ENCODE data around the gene CLINT1.
A peak's percentile ranks its signal among the peaks of the same experiment; 100 is the strongest.

CLINT1 gene

DNA sequence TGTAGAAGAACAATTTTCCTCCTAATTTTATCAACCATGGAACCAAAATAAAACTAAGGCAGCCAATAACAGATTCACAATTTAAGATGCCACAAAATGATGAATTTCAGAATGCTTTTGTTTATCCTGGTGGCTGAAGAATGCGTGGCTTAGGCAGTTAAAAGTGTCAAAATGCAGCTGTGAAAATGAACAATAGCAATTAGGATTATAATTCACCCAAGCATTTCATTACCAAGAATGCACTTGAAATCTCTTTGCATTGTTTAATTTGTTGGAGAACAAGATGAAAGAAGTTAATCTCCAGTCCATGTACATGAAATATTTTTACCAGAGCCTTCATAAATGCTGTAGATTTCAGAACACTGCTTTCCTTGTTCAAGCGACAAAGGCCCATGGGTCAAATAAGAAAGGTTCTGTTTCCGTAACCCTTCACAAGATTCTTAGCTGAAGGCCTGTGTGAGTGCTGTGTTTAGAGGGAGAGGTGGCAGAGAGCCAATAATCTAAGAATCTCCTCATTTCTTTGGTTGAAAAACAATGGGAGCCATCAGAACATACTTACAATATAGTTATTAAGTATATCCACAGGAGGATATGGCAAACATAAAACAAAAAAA is 39.3 kb downstream of the CLINT1 start:
- peak overlapping the region; percentile 82 to 91 (median 87) for H3K27ac Mint-ChIP-seq

DNA sequence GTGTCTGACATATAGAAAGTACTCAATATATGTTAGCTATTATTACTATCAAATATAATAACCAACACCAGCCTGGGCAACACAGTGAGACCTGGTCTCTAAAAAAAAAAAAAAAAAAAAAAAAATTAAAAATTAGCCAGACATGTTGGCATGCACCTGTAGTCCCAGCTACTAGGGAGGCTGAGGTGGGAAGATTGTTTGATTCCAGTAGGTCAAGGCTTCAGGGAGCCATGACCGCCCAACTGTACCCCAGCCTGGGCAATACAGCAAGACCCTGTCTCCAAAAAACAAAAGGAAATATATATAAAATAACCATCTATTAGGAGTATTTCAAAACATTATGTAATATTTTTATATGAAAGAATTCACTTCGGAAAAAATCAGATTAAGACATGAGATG is 40.6 kb downstream of the CLINT1 start:
- peaks cover 33% of the 10 kb centered on the region for H3K4me1 Mint-ChIP-seq
- H3K27me3 Mint-ChIP-seq (ENCODE audit: low read depth) = no peaks in the 10 kb centered on the region
- H3K9me3 Mint-ChIP-seq = no peaks in the 10 kb centered on the region
- H3K27ac Mint-ChIP-seq = no peak overlapping the region
- H3K4me3 Mint-ChIP-seq = no peak overlapping the region
- peaks cover 17% of the 10 kb centered on the region for H3K36me3 Mint-ChIP-seq (ENCODE audit: low read depth)
- TF ChIP-seq, protein P1, sequence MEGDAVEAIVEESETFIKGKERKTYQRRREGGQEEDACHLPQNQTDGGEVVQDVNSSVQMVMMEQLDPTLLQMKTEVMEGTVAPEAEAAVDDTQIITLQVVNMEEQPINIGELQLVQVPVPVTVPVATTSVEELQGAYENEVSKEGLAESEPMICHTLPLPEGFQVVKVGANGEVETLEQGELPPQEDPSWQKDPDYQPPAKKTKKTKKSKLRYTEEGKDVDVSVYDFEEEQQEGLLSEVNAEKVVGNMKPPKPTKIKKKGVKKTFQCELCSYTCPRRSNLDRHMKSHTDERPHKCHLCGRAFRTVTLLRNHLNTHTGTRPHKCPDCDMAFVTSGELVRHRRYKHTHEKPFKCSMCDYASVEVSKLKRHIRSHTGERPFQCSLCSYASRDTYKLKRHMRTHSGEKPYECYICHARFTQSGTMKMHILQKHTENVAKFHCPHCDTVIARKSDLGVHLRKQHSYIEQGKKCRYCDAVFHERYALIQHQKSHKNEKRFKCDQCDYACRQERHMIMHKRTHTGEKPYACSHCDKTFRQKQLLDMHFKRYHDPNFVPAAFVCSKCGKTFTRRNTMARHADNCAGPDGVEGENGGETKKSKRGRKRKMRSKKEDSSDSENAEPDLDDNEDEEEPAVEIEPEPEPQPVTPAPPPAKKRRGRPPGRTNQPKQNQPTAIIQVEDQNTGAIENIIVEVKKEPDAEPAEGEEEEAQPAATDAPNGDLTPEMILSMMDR (IDR thresholded peaks at IDR 0.05; ENCODE audit: unreplicated experiment in 3 of 3) = no peak

More for the DNA sequence above, 39.3 kb downstream of the CLINT1 start:
- Mint-ChIP-seq H3K27me3 (ENCODE audit: low read depth) (no peaks in the 10 kb centered on the region), H3K9me3 (no peaks in the 10 kb centered on the region), H3K4me3 (peak overlapping the region in 1 of 3 experiments; percentile 0), H3K36me3 (ENCODE audit: low read depth) (peaks cover 11% of the 10 kb centered on the region), H3K4me1 (peaks cover 33% of the 10 kb centered on the region)
- TF ChIP-seq, protein P1 (IDR thresholded peaks at IDR 0.05; ENCODE audit: unreplicated experiment in 3 of 3) = no peak

DNA sequence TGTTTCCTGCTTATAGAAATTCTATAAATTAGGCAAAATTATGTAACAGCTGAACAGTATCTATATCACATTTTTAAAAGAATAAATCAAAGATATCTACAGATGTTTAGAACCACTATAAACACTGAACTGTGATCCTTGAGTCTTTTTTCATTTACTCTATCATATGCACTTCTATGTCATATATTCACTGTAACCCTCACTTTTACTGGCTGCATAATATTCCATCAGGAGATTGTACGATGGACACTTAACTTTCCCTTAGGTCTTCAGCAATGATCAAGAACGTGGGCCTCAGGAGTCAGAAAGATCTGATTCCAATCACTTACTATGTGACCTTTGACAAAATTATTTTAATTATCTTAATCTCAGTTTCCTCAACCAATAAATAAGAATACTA is 41.0 kb downstream of the CLINT1 start:
- H3K4me1 Mint-ChIP-seq = peaks cover 37% of the 10 kb centered on the region
- no peak overlapping the region for H3K4me3 Mint-ChIP-seq
- H3K27me3 Mint-ChIP-seq (ENCODE audit: low read depth) = no peaks in the 10 kb centered on the region
- peaks cover 20% of the 10 kb centered on the region for H3K36me3 Mint-ChIP-seq (ENCODE audit: low read depth)
- no peak overlapping the region for H3K27ac Mint-ChIP-seq
- H3K9me3 Mint-ChIP-seq = no peaks in the 10 kb centered on the region
- TF ChIP-seq, protein P1 (IDR thresholded peaks at IDR 0.05; ENCODE audit: unreplicated experiment in 3 of 3) = no peak

DNA sequence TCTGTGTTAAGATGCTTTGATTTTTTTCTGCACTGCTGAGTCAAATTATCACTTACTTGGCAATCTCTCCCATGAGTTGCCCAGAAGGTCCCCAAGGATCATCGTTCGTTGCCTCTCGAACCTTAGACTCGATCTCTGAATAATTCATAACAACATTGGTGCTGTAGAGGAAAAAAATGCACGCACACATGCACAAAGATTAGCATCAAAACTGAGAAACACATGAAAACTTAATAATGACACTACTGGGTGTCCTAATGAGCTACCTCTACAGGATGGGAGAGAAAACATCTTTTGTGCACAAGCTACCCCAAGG is 41.6 kb downstream of the CLINT1 start:
- no peaks in the 10 kb centered on the region for H3K27me3 Mint-ChIP-seq (ENCODE audit: low read depth)
- peak overlapping the region in 1 of 3 experiments; percentile 54 for H3K27ac Mint-ChIP-seq
- no peaks in the 10 kb centered on the region for H3K9me3 Mint-ChIP-seq
- TF ChIP-seq, protein P1 (IDR thresholded peaks at IDR 0.05; ENCODE audit: unreplicated experiment in 3 of 3) = no peak
- H3K36me3 Mint-ChIP-seq (ENCODE audit: low read depth) = peaks cover 22% of the 10 kb centered on the region
- no peak overlapping the region for H3K4me3 Mint-ChIP-seq
- peaks cover 36% of the 10 kb centered on the region for H3K4me1 Mint-ChIP-seq

DNA sequence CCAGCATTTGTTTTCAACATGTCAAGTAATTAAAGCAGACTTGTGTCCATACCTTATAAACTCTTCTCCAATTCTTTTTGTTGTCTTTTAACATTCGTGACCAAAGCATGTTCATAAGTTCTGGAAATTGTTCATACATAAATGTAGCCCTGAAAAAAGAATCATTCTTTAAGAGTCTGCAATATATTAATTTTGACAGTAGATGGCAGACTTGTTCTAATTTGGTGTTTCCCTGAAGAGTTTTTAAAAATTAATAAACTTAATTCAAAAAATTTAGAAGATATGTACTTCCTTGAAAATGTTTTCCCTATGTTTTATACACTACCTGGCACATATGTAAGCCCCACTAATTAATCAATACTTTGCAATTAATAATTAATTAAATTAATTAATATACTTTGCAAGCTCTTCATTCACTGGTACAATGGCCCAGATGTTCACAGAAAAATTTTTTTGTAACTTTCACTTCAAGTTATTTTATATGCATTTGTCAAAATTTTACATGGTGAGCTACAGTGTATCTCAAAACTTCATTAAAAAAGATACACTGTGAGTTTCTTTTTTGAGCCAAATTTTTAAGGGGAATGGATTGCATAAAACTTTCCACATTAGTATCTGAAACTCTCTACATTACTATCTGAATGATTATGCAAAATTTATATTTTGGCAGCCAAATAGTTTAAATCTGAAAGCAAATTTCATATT is 42.1 kb downstream of the CLINT1 start:
- TF ChIP-seq, protein P1 (IDR thresholded peaks at IDR 0.05; ENCODE audit: unreplicated experiment in 3 of 3) = peak; percentile 63 to 73 (median 65)
- H3K4me3 Mint-ChIP-seq = no peak overlapping the region
- peaks cover 19% of the 10 kb centered on the region for H3K36me3 Mint-ChIP-seq (ENCODE audit: low read depth)
- H3K9me3 Mint-ChIP-seq = no peaks in the 10 kb centered on the region
- H3K27me3 Mint-ChIP-seq (ENCODE audit: low read depth) = no peaks in the 10 kb centered on the region
- H3K27ac Mint-ChIP-seq = peak overlapping the region in 1 of 3 experiments; percentile 61
- H3K4me1 Mint-ChIP-seq = peaks cover 32% of the 10 kb centered on the region

DNA sequence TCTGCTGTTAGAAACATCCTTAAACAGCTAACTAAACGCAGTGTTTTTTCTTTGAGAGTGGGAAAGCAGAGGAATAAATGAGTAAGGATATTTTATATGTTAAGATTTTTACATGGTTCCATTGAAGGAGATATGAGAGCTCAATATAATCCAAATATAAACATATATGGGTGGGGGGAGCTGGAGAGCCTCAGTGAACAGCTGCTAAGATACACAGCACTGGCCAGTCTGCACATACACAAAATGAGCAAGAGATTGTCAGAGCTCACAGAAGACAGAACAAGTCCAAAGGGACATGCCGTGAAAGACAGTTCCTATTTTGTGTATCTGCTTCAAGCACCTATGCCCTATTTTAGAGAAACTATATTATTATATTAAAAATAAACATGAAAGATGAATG is 46.9 kb downstream of the CLINT1 start:
- H3K9me3 Mint-ChIP-seq = no peaks in the 10 kb centered on the region
- TF ChIP-seq, protein P1 (IDR thresholded peaks at IDR 0.05; ENCODE audit: unreplicated experiment in 3 of 3) = no peak
- peak overlapping the region in 1 of 3 experiments; percentile 44 for H3K27ac Mint-ChIP-seq
- H3K4me3 Mint-ChIP-seq = no peak overlapping the region
- peaks cover 44% of the 10 kb centered on the region for H3K36me3 Mint-ChIP-seq (ENCODE audit: low read depth)
- peaks cover 5% of the 10 kb centered on the region for H3K4me1 Mint-ChIP-seq
- no peaks in the 10 kb centered on the region for H3K27me3 Mint-ChIP-seq (ENCODE audit: low read depth)
